Adrenal gland (tissue), 5 donors: ENCODE measurements around the gene ARHGEF33.

Experiments used
- CTCF ChIP-seq, 6 experiments: fragments of 450-650 bp in 4 of 6; fragments of 200-600 bp in 2 of 6; sonication (generic) in 1 of 6; IDR thresholded peaks; 1 replicate in 5 of 6; 2 replicates in 1 of 6; pipeline versions ENCODE4 v1.5.1 to v1.8.0; 2016 to 2021; ENCODE audit warnings: antibody characterized with exemption in 6 of 6, mild to moderate bottlenecking in 2 of 6, moderate library complexity in 1 of 6
- POLR2A ChIP-seq, 2 donors: fragments of 450-650 bp; IDR thresholded peaks; one replicate each; pipeline ENCODE4 v1.6.1; 2017; ENCODE audit warnings: antibody characterized with exemption in 2 of 2, mild to moderate bottlenecking in 2 of 2, moderate library complexity in 1 of 2
- donor health status: DM: no; HTN: no; CAD: no.

GRCh38 chr2:38977047-38977446 lies 87.4 kb downstream of the ARHGEF33 start:
- TF ChIP-seq POLR2A (IDR thresholded peaks at IDR 0.05) (no peak), CTCF (IDR thresholded peaks at IDR 0.05) (no peak)
